Suprapubic skin (tissue), 4 donors: ENCODE data around the gene RPA1. TPM values are rescaled to one million over a fixed set of nuclear protein-coding genes. Genes with fewer than 3 reads are reported as not detected.

Source experiments
- DNase-seq, 2 donors: peaks; one replicate each; pipeline ENCODE4 v3.0.0-alpha.2; 2019; ENCODE audit warnings: low spot score in 2 of 2
- H3K27ac ChIP-seq: fragments of 200-600 bp; sonication (generic); one replicate; pipeline ENCODE4 v1.5.1; 2019
- H3K27me3 ChIP-seq: fragments of 200-600 bp; sonication (generic); one replicate; pipeline ENCODE4 v1.5.1; 2019
- H3K36me3 ChIP-seq: fragments of 200-600 bp; sonication (generic); one replicate; pipeline ENCODE4 v1.5.1; 2019
- H3K4me1 ChIP-seq: fragments of 200-600 bp; sonication (generic); one replicate; pipeline ENCODE4 v1.5.1; 2019
- H3K4me3 ChIP-seq: fragments of 200-600 bp; sonication (generic); one replicate; pipeline ENCODE4 v1.5.1; 2019; ENCODE audit warnings: mild to moderate bottlenecking
- H3K9me3 ChIP-seq: fragments of 200-600 bp; sonication (generic); one replicate; pipeline ENCODE4 v1.5.1; 2019
- CTCF ChIP-seq, 2 donors: fragments of 200-600 bp in 1 of 2; fragments of 450-650 bp in 1 of 2; sonication (generic) in 1 of 2; IDR thresholded peaks; one replicate each; pipeline ENCODE4 v1.5.1; 2016 to 2019; ENCODE audit warnings: antibody characterized with exemption in 2 of 2, mild to moderate bottlenecking in 1 of 2, moderate library complexity in 1 of 2
- EP300 ChIP-seq: sonication (generic); formaldehyde crosslinking; IDR thresholded peaks from one replicate; pipeline ENCODE4 v1.6.1; 2017; ENCODE audit warnings: antibody characterized with exemption
- POLR2A ChIP-seq, 2 donors: fragments of 450-650 bp; IDR thresholded peaks; one replicate each; pipeline ENCODE4 v1.6.1; 2017; ENCODE audit warnings: antibody characterized with exemption in 2 of 2, mild to moderate bottlenecking in 2 of 2, moderate library complexity in 2 of 2
- POLR2AphosphoS5 ChIP-seq, 3 donors: sonication (generic); formaldehyde crosslinking; IDR thresholded peaks; one replicate each; pipeline ENCODE4 v1.6.1; 2017; ENCODE audit warnings: antibody characterized with exemption in 3 of 3
- WGBS: methylation state at CpG from one replicate; pipeline ENCODE4 v1.1.5; 2018; 5-methylcytosine and 5-hydroxymethylcytosine counted together
- total RNA-seq, 4 donors: library from RNA; depleted of rRNA; stranded (reverse); fragments of >200 nt; gene quantifications; one replicate each; pipeline ENCODE4 v1.1.0, GENCODE V29; 2016

RPA1 gene
- total RNA-seq, 4 donors from 2014 or later = 27.6 to 58.2 (median 36.7) TPM

- H3K36me3 ChIP-seq = peaks cover 95% of the 10 kb centered on the region
These were observed 51.2 kb downstream of the RPA1 start for GRCh38 chr17:1880851-1881630.

GRCh38 chr17:1882836-1883235, 53.0 kb downstream of the RPA1 start:
- Histone ChIP-seq H3K27me3 (no peaks in the 10 kb centered on the region), H3K4me1 (no peaks in the 10 kb centered on the region), H3K27ac (no peak overlapping the region), H3K9me3 (no peaks in the 10 kb centered on the region), H3K36me3 (peaks cover 96% of the 10 kb centered on the region), H3K4me3 (no peak overlapping the region)
- no peak for DNase-seq
- TF ChIP-seq CTCF (IDR thresholded peaks at IDR 0.05) (peak in 1 of 2 donors; percentile 17), POLR2AphosphoS5 (IDR thresholded peaks at IDR 0.05) (no peak), EP300 (no peak)
- WGBS = 75% methylated on average over 10 of the region's 10 CpGs

More at GRCh38 chr17:1880851-1881630, 51.2 kb downstream of the RPA1 start:
- no peak overlapping the region for H3K4me3 ChIP-seq
- H3K27me3 ChIP-seq = no peaks in the 10 kb centered on the region
- H3K9me3 ChIP-seq = no peaks in the 10 kb centered on the region
- DNase-seq = no peak
- peak overlapping the region; percentile 16 for H3K27ac ChIP-seq
- H3K4me1 ChIP-seq = no peaks in the 10 kb centered on the region
- 90% methylated on average over 11 of the region's 12 CpGs for WGBS
- no peak for TF ChIP-seq CTCF (IDR thresholded peaks at IDR 0.05)
- no peak for TF ChIP-seq EP300
- TF ChIP-seq POLR2AphosphoS5 (IDR thresholded peaks at IDR 0.05) = no peak
- no peak for TF ChIP-seq POLR2A (IDR thresholded peaks at IDR 0.05)

GRCh38 chr17:1883536-1883935, 53.7 kb downstream of the RPA1 start:
- Histone ChIP-seq H3K4me3 (no peak overlapping the region), H3K36me3 (peaks cover 96% of the 10 kb centered on the region), H3K27me3 (no peaks in the 10 kb centered on the region), H3K9me3 (no peaks in the 10 kb centered on the region), H3K27ac (no peak overlapping the region), H3K4me1 (no peaks in the 10 kb centered on the region)
- TF ChIP-seq EP300 = no peak
- no peak for TF ChIP-seq POLR2A (IDR thresholded peaks at IDR 0.05)
- TF ChIP-seq POLR2AphosphoS5 (IDR thresholded peaks at IDR 0.05) = no peak
- TF ChIP-seq CTCF (IDR thresholded peaks at IDR 0.05) = no peak
- DNase-seq = no peak
- WGBS = 95% methylated on average over 16 of the region's 16 CpGs

- H3K4me1 ChIP-seq = no peaks in the 10 kb centered on the region
- H3K27ac ChIP-seq = no peak overlapping the region
- peaks cover 99% of the 10 kb centered on the region for H3K36me3 ChIP-seq
- DNase-seq = no peak
- 89% methylated on average over 14 of the region's 14 CpGs for WGBS
- H3K4me3 ChIP-seq = no peak overlapping the region
- no peaks in the 10 kb centered on the region for H3K27me3 ChIP-seq
- no peaks in the 10 kb centered on the region for H3K9me3 ChIP-seq
- TF ChIP-seq CTCF (IDR thresholded peaks at IDR 0.05) (no peak), EP300 (no peak), POLR2AphosphoS5 (IDR thresholded peaks at IDR 0.05) (no peak), POLR2A (IDR thresholded peaks at IDR 0.05) (no peak)
These were observed 58.9 kb downstream of the RPA1 start for GRCh38 chr17:1888741-1889140.

- TF ChIP-seq CTCF (IDR thresholded peaks at IDR 0.05) (no peak), POLR2A (IDR thresholded peaks at IDR 0.05) (no peak)
- WGBS = 89% methylated on average over 15 of the region's 15 CpGs
- peaks cover 96% of the 10 kb centered on the region for H3K36me3 ChIP-seq
These were observed 61.1 kb downstream of the RPA1 start for GRCh38 chr17:1890758-1891450.

More at GRCh38 chr17:1890758-1891450, 61.1 kb downstream of the RPA1 start:
- no peak overlapping the region for H3K27ac ChIP-seq
- DNase-seq = no peak
- no peaks in the 10 kb centered on the region for H3K4me1 ChIP-seq
- H3K4me3 ChIP-seq = no peak overlapping the region
- no peaks in the 10 kb centered on the region for H3K9me3 ChIP-seq
- no peaks in the 10 kb centered on the region for H3K27me3 ChIP-seq
